ENCODE measurements around the gene IMPA2.
A peak's percentile ranks its signal among the peaks of the same experiment; 100 is the strongest.
"Not testable (repeated sequence)": the region's sequence is repeated elsewhere in the genome, so short reads cannot be mapped to it uniquely, and the experiment has no call there.

Gene IMPA2

DNA sequence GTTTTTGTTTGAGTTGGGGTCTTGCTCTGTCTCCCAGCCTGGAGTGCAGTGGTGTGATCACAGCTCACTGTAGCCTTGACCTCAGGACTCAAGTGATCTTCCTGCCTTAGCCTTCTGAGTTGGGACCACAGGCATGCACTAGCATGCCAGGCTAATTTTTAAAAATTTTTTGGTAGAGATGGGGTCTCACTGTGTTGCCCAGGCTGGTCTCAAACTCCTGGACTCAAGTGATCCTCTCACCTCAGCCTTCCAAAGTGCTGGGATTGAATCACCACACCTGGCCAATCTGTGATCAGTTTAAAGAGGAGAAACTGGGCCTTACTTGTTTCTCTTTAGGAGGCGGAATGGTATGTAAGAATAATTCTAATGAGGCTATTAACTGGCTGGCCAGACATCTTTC, 49.9 kb downstream of the IMPA2 start:
- no peak for DNase-seq

DNA sequence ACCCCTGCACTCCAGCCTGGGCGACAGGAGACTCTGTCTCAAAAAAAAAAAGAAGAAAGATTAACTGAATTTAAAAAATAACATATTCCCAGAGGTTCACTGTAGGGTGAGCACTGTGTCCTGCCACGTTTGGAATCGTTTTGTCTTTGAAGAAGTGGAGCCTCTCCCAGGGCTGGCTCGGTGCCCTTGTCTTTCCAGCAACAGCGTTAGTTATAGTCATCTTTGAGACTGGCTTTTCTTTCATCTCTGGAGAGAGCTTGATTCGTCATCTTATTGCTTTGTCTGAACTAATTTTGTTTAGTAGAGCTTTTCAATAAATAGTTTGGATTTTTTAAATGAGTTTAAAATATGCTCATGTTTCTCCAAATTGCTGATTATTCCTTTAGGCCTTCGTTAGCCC, 50.5 kb downstream of the IMPA2 start:
- no peak for DNase-seq

DNA sequence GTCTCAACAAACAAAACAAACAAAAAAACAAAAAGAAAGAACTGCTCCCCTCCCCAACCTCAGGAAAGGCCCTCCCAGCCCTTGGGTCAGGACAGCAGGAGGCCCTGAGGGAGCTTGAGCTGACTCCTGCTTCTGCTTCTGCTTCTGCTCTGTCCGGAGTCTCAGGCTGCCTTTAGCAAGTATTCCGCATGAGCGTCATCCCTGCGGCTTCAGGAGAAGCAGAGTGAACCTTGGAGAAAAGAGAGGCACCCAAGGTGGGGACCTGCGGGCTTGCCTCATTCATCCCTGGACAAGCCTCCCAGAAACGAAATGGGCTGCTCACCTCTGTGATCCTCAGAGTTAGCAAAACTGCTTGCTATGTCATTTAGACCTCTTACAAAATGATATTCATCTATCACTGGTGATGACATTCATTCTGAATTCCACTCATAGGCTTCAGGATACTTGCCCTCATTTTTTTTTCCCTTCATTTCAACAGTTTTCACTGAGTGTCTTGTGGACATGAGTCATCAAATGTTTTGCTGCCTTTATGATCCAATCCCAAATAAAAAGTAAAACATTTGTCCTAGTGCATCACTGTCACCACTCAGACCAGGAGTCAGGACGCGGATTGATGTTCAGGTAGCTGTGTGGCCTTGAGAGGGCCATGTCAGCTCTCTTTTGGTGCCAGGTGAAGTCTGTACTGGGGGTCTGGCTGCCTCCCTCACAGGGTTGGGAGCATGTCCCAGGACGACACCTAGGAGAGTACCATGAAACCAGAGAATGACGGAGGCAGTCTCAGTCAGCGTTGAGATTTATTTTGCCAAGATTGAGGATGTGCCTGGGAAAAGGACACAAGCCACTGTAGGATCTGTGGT, 51.7 kb downstream of the IMPA2 start:
- no peak for DNase-seq

DNA sequence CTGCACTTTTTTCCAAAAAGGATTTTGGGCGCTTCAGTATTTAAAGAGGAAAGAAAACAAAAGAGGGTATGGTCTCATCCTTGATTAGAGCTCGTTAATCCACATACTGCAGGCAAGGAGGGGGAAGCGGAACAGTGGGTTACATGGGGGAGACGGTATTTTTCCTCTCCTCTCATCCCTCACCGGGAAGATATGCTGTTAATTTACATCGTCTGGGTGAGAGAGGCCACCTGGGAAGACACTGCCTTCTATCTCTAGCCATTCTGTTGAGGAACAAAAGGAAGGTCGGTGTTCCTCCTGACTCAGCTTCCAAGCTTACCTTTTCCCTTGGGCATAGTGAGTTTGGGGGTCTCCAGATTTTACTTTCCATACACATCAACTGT, 52.3 kb downstream of the IMPA2 start:
- no peak for DNase-seq

DNA sequence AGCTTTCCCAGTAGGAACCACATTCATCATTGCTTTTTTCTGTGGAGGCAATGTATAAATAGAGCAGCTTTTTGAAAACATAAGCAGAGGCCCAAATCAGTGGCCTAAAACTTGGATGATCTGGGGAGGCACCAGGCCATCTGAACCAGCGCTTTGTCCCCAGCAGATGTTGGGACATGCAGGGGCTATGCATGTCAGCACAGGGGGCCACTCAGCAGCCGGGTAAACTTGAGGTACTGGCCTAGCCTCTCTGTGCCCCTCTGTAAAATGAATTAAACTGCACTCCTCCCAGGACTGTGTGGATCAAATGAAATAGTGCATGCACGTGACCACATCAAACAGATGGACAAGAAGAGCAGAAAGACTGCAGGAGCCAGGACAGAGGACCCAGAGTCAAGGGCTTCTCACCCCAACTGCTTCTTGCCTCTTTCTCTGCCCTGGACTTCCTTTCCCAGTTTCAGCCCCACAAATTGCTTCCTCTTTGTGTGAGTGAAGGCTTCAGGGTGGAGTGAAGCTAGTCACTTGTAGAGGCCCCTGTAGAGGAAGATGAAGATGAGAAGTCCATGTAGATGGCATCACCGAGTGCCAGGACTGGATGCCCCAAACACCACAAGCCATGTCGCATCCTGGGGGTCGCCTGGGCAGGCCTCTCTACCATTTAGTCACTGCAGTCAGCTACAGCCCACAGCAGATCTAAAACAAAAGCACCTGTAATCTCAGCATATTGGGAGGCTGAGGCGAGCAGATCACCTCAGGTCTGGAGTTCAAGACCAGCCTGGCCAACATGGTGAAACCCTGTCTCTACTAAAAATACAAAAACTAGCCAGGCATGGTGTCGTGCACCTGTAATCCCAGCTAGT, 53.2 kb downstream of the IMPA2 start:
- DNase-seq: no peak

DNA sequence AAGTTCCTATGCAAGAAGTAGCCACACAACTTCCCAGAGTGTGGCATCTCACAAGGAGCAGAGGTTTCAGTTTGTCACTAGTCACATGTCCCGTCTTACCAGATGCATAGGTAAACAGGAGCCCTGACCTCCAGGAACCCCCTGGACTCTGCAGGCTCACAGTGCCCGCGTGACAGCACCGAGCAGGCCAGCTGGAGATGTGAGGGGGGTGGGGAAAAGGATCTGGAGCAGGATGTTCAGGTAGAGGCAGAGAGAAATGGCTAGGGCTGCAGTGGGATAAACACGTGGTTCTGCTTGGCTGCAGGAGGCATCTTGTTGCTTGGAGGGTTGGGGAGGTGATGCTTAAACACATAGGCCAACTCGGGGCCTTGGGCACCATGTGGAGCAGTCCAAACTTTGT, 54.2 kb downstream of the IMPA2 start:
- DNase-seq: no peak

DNA sequence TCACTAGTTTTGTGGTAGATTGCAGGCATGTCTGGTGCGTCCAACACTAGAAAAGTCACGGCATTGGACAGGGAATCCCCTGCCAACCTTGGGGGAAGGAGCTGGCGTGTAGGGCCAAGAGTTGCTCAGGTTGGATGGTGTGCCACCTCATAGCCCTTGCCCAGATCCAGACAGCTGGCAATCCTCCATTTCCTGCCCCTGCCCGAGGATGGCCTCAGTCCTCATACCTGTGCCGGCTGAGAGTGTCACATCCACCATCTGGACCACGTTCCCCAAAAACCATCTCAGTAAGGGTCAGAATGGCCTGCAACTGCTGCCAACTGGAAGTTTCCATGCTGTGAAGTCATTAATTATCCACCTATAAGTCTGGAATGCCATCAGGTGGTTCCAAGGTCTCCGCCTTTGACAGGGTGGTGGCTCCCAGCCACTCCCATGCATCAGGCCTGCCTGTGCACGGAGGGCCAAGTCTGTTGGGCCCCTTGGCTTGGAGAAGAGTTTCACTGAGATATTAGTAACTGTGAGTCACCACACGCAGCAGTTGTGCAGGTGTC, 55.0 kb downstream of the IMPA2 start:
- DNase-seq: no peak

DNA sequence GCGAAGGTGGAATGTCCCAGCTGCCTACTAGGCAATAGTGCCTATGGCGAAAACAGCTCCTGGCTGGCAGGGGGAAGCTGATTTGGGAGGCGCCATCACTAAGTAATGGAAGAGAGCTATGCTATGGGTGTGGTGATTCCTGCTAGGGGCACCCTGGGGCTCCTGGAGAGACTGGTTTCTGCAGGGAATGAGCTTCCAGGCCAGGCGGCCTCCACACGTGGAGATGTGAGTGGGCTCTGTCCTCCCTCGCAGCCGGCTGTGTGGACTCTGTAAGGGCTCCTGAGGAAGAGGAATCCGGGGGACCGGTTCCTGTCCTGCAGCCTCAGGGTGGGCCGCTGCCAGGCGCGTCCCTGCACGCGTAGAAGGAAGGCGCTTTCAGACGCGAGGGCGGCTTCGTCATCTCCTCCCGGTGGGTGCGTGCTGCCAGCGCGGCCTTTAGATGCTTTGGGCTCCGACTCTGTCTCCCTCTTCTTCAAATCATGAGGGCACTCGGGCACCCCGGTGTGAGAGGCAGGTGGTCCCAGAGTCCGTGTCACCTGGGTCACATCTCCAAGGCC, 56.9 kb downstream of the IMPA2 start:
- no peak for DNase-seq

DNA sequence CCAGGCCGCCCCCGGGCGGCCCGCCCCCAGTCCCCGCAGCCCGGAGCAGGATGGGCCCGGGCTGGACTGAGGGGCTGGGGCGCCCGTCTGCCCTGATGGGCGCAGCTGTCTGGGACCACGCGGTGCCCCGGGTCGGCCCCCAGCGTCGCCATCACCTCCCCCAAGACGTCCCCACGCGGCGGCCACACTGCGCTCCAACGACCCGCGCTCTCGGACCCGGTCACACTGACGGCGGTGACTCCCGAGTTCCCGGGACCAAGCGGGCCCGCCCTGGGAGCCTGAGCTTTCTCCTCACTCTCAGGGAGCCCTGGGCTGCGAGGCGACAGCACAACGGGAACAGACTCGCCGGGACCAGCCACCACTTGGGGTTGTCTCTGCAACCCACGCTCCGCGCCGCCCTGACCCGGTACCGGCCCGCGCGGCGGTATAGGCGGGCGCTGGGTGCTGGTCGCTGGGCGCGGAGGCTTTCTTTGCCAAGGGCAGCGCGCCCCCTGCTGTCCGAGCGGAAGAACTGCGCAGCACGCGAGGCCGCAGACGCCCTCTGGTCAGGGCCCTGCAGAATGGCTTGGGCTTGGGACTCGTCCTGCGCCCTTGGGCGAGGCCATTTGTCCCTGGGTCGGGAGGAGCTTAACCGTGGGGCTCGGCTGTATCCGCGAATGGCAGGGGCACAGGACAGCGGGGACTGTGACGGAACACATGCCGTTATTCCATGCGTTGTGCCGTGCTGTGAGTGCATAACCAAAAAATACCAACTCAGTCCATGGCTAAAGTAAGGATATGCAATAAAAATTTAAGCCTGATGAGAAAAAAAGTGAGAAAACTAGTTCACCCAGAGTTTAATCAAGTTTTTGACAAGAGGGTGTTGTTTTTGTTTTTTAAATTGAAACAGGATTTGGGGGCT, 57.6 kb downstream of the IMPA2 start:
- peak; percentile 72 for DNase-seq

DNA sequence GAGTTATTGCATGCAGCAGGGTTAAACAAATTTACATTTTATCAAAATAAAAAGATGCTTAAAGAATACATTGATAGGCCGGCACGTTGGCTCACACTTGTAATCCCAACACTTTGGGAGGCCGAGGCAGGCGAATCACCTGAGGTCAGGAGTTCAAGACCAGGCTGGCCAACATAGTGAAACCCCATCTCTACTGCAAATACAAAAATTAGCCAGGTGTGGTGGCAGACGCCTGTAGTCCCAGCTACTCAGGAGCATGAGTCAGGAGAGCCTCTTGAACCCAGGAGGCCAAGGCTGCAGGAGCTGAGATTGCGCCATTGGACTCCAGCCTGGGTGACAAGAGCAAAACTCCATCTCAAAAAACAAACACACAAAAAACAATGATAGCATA, 58.2 kb downstream of the IMPA2 start:
- not testable (repeated sequence) for DNase-seq

DNA sequence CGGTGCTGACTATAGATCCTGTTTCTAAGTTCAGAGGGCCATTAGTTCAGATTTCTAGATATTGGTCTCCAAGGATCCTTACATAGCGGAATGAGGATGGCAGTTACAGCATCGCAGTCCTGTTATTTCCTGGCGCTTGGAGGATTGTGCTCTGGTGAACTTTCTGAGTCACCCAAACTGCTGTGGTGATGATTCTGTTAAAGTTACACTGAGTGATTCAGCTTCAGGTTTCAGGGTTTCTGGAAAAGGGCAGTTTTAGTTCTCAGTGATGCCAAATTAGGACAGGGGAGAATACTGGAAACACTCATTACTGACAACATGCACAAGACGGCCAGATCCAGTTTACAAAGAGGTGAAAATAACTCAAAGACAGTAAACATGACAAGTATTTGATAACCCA, 60.3 kb downstream of the IMPA2 start:
- no peak for DNase-seq

DNA sequence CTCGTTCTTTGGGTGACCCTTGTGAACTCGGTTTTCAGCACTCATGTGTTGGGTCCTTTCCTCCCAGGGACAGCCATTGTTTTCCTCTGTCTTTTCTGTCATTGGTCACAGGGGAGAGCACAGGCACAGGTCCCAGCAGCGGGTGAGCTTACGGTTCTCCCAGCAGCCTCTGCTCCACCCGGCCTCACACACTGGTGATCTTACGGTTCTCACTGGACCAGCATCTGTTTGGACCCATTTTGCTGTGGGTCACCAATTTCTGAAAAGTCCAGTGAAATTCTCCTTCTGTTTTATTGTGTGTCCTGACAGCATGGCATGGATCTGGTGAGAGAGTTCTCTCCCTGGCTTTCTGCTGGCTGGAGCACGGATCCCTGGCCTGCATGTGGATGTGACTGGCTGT, 62.5 kb downstream of the IMPA2 start:
- no peak for DNase-seq

DNA sequence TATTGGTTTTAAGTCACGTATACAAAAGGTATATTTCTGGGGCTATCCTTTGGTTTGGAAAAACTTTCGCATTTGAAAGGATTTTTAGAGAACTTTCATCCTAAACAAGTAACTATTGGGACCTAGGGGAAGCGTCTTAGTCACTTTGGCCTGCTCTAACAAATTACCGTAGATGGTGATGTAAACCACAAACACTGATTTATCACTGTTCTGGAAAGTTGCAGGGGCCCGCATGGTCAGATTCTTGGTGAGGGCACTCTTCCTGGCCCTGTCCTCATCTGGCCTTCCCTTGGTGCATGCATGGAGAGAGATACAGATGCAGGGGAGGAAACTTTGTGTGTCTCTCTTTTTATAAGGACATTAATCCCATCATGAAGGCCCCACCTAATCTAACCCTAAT, 63.3 kb downstream of the IMPA2 start:
- DNase-seq: no peak

DNA sequence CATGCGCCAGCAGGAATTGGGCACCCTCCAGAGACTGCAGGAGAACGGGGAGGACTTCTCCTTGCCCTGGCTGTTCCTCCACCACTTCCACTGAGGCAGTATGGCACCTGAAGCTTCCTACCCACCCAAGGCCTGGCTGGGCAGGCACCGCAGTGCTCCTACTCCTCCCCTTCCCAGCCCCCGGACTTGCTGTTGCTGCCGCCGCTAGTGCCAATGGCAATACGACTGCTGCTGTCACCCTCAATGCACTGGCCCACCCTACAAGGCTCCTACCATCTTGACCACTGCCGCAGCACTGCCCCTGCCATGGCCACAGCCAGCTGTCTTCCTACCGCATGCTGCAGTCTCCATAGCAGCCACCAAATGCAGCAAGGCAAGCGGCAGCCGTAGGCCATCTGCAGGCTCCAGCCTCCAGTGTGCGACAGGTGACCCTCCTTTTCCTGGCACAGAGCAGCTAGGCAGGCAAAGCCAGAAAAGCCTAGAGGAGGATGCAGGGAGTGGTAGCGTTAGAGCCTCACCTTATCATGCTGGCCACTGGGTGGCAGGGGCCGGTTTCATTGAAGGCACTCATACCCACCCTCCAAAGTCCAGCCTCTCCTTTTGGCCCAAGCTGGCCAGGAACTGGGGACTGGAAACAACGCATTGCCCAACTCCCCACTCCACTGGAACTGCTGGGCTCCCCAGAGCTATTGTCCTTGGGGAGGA, 64.9 kb downstream of the IMPA2 start:
- no peak for DNase-seq

DNA sequence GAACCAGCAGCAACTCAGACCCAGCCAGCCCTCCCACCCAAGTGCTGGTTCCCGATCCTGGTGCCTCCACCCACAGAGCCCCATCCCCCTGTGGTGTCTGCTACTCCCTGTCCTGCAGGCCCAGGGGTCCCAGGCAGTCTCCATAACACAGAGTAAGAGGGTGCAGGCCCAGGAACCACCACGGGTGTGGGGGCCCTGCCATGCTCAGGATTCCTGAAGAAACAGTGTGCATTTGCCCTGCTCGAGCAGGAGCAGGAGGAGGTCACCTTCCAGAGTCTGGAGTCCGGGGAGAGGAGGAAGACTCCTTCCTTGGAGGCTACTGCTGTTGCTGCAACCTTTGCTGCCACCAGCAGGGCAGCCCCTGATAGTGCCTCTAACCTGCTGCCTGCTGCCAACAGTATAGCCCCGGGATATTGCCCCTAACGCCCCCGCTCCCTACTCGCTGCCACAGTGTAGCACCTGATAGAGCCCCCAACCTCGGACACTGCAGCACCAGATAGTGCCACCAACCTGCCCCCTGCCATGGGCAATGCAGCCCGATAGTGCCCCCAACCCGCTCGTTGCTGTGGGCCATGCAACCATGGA, 65.5 kb downstream of the IMPA2 start:
- no peak for DNase-seq

DNA sequence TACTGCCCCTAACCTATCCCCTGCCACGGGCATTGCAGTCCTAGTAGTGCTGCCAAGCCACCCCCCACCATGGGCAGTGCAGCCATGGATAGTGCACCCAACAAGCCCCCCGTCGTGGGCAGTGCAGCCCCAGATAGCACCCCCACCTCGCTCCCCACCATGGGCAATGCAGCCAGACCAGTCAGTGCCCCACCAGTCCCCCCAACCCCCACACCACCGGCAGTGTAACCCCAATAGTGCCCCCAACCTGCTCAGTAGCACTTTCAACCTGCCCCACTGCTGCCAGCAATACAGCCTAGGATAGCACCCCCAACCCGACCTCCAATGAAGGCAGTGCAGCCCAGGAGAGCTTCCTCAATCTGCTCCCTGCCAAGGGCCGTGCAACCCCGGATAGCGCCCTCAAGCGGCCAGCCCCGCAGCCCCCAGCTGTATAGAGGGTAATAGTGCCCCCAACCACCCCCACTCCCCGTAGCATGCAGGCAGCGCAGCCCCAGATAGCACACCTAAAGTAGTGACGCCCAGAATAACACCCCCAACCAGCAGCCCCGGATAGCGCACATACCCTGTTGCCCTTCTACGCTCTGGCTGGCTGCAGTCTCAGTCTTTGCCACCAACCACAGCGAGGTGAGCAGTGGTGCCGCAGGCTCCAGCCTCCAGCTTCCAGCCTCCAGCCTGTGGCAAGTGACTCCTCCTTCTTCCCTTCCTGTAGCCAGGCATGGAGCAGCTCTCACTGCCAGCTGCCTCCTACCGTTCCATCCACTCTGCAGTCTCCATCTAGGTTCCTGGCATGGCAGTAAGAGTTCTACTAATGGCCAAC, 66.9 kb downstream of the IMPA2 start:
- no peak for DNase-seq

DNA sequence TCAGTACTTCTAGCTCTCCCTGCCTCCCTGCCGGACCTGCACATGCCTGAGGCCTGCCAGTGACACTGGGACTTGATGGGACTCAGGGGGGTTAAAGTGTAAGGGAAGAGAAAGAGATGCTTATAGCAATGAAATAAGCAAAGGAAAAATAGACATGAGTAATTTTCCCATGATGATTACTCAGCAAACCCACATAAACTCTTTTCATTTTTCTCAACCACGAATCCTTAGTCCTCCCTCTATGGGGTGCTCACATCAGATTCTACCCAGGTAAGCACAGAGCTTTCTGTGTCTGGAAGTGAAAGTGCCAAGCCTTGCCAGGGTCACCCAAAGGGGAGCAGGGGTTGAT, 67.5 kb downstream of the IMPA2 start:
- no peak for DNase-seq

DNA sequence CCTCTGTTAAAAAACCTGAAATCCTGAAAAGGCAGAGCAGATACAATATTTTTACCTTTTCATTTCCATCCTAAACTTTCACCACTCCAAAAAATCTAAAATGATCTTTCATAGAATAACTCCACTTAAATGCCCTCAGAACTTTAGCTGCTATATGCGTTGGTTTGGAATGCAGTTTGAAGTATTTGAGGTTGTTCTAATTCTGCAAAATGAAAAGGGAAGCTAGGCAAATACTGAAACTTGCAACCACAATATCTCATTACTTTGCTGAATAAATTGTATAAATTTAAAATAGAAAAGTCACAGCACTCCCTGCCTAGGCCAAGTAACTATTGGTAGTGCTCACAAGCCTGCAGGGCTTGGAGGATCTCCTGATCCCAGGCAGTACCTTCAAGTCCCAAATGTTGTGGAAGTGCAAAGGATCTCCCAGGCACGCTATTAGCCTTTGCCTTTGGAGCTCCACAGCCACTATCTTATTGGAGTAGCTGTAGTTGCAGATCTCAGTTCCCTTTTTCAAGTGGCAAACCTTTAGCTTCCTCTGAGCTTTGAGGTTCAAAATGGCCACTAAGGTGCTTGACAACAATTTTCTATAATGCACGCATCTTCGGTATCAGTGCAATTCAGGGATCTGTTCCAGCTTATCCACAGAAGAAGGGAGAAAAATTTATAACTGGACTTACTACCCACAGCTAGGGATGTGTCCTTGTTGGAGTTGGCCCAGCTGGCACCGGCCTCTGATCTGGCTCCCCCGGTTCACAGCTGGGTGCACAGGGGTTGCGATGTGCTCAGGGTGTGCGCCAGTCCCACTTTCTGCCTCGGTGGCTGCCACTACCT, 68.9 kb downstream of the IMPA2 start:
- DNase-seq: no peak

DNA sequence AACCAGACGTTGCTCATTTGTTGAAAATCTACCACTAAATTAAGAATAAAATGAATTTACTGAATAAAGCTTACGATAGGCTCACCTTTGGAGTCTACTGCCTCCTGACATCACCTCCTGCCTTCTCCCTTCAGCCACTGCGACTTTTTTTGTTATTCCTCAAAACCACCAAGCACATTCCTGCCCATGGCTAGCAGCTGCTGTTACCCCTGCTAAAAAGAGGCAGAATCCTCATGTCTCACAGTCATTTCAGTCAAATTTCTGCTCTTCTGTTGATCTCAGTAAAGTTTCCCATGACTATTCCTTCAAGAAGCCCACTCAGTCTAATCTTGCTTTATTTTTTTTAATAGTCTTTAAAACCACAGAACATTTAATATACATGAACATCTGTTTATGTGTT, 71.6 kb downstream of the IMPA2 start:
- DNase-seq: no peak

DNA sequence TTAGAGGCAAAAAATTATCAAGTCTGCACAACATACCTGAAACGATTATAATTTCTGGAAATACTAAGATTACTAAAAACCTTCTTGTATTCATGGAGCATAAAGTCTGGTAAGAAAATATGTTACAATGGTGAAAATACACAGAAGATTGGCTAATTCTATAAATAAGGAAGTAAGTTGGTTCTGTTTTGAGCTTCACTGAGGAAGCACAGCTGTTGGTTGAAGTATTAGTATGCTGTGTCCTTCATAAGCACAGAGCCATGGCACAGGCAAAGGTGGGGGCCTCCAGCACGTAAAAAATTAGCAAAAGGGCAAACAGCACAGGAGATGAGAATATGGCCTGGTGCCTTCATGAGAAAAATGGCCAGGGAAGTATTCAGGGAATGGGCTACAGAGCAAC, 72.0 kb downstream of the IMPA2 start:
- no peak for DNase-seq
